GM12878 (cell line): ENCODE results near the gene SLC22A23. TPM values are rescaled to one million over a fixed set of nuclear protein-coding genes. Genes with fewer than 3 reads are reported as not detected.

Source experiments
- CHD1 ChIP-seq: IDR thresholded peaks from 2 replicates; pipeline ENCODE4 v1.6.1; 2012; ENCODE audit warnings: low read depth, low read length, improper control_type of control experiment
- CHD4 ChIP-seq: fragments of 200-600 bp; sonication (generic); IDR thresholded peaks from 2 replicates; pipeline ENCODE4 v1.6.1; 2016; ENCODE audit warnings: mild to moderate bottlenecking
- CREM ChIP-seq: IDR thresholded peaks from 2 replicates; pipeline ENCODE4 v1.6.1; 2014; ENCODE audit warnings: antibody characterized with exemption, low read depth
- EED ChIP-seq: sonication (generic); IDR thresholded peaks from 2 replicates; pipeline ENCODE4 v1.6.1; 2016; ENCODE audit warnings: antibody characterized with exemption, low read depth
- HDAC2 ChIP-seq: fragments of 200-600 bp; sonication (generic); IDR thresholded peaks from 2 replicates; pipeline ENCODE4 v1.6.1; 2017
- HSF1 ChIP-seq: fragments of 150-350 bp; IDR thresholded peaks from 2 replicates; pipeline ENCODE4 v1.6.1; 2014; ENCODE audit warnings: mild to moderate bottlenecking, low read depth, low read length
- IKZF2 ChIP-seq, 2 experiments: fragments of 450-650 bp; IDR thresholded peaks; 2 replicates each; pipeline ENCODE4 v1.6.1; 2017; ENCODE audit warnings: mild to moderate bottlenecking in 2 of 2, moderate library complexity in 2 of 2
- IRF4 ChIP-seq: IDR thresholded peaks from 2 replicates; pipeline ENCODE4 v1.6.1; 2011; ENCODE audit warnings: low read depth, low read length
- MAX ChIP-seq: IDR thresholded peaks from 2 replicates; pipeline ENCODE4 v1.6.1; 2012; ENCODE audit warnings: low read depth, low read length, improper control_type of control experiment
- MTA2 ChIP-seq: fragments of 450-650 bp; IDR thresholded peaks from 2 replicates; pipeline ENCODE4 v1.6.1; 2016; ENCODE audit warnings: low read depth, mild to moderate bottlenecking, moderate library complexity
- MYC ChIP-seq: IDR thresholded peaks from 2 replicates; pipeline ENCODE4 v1.6.1; 2011; ENCODE audit warnings: mild to moderate bottlenecking, low read length, moderate library complexity, inconsistent platforms; ENCODE audit not compliant: insufficient read depth, insufficient replicate concordance, insufficient read length, severe bottlenecking
- NR2C1 ChIP-seq: fragments of 450-650 bp; IDR thresholded peaks from 2 replicates; pipeline ENCODE4 v1.6.1; 2017; ENCODE audit warnings: antibody characterized with exemption, mild to moderate bottlenecking, moderate library complexity
- NR2C2 ChIP-seq: IDR thresholded peaks from 2 replicates; pipeline ENCODE4 v1.6.1; 2011; ENCODE audit warnings: borderline replicate concordance, low read depth; ENCODE audit not compliant: control insufficient read depth, insufficient read length
- PAX5 ChIP-seq: IDR thresholded peaks from 2 replicates; pipeline ENCODE4 v1.6.1; 2011; ENCODE audit warnings: low read depth, low read length, borderline replicate concordance
- POLR2AphosphoS2 ChIP-seq: IDR thresholded peaks from 2 replicates; pipeline ENCODE4 v1.6.1; 2011; ENCODE audit warnings: low read depth, mild to moderate bottlenecking, low read length, improper control_type of control experiment, moderate library complexity
- RBBP5 ChIP-seq: fragments of 200-600 bp; sonication (generic); conservative IDR thresholded peaks from 2 replicates; pipeline ENCODE4 v1.6.1; 2016
- RELB ChIP-seq: fragments of 450-650 bp; IDR thresholded peaks from 2 replicates; pipeline ENCODE4 v1.6.1; 2017; ENCODE audit warnings: low read depth, mild to moderate bottlenecking, moderate library complexity
- SMAD5 ChIP-seq: IDR thresholded peaks from 2 replicates; pipeline ENCODE4 v1.6.1; 2016; ENCODE audit warnings: antibody characterized with exemption, low read depth
- SMC3 ChIP-seq: IDR thresholded peaks from 2 replicates; pipeline ENCODE4 v1.6.1; 2011; ENCODE audit warnings: low read length, improper control_type of control experiment, borderline replicate concordance
- STAT3 ChIP-seq: IDR thresholded peaks from 2 replicates; pipeline ENCODE4 v1.6.1; 2011; ENCODE audit warnings: low read depth, low read length, improper control_type of control experiment
- TARDBP ChIP-seq: IDR thresholded peaks from 2 replicates; pipeline ENCODE4 v1.6.1; 2016; ENCODE audit warnings: borderline replicate concordance
- USF2 ChIP-seq: IDR thresholded peaks from 2 replicates; pipeline ENCODE4 v1.6.1; 2011; ENCODE audit warnings: low read depth, low read length, improper control_type of control experiment, borderline replicate concordance
- polyA plus RNA-seq, 11 experiments: library from polyadenylated mRNA; depleted of rRNA in 4 of 11; unstranded in 6 of 11; stranded (reverse) in 5 of 11; fragments of >200 nt; fragmentation: Nextera tagmentation in 4 of 11; fragmentation: Illumina TruSeq in 1 of 11; extraction: Ambion mirVana in 4 of 11; extraction: Trizol in 1 of 11; gene quantifications; 1 replicate in 1 of 11; 2 replicates in 10 of 11; pipeline versions ENCODE4 v1.2.1 to v1.2.3, GENCODE V29; 2011 to 2016; ENCODE audit warnings: inconsistent platforms in 2 of 11, missing spikeins in 2 of 11, low read depth in 1 of 11
- total RNA-seq, 4 experiments: library from RNA; depleted of rRNA in 3 of 4; stranded (reverse); fragments of >200 nt in 3 of 4; fragmentation: Illumina TruSeq in 1 of 4; extraction: Trizol in 1 of 4; gene quantifications; 2 replicates each; pipeline versions ENCODE4 v1.2.1 to v1.2.3, GENCODE V29; 2013 to 2021

SLC22A23 gene
- total and polyA plus RNA-seq, 10 of the 15 experiments (the other 5 are each of a cell fraction or from before 2014, with no cell fraction given): 0.20 to 2.4 (median 0.74) TPM

GRCh38 chr6:3383525-3383924 lies 73.3 kb downstream of the SLC22A23 start (continued):
- TF ChIP-seq HSF1: no peak
- TF ChIP-seq IRF4: peak; percentile 91
- TF ChIP-seq NR2C1: no peak; the same call in 1 of the 2 replicates
- TF ChIP-seq MTA2: peak; percentile 78
- TF ChIP-seq STAT3: no peak
- no peak for TF ChIP-seq CHD1
- TF ChIP-seq PAX5: peak; percentile 77; the same call in 1 of the 2 replicates
- peak; percentile 50 for TF ChIP-seq CREM
- no peak for TF ChIP-seq TARDBP
- TF ChIP-seq RBBP5: no peak
- TF ChIP-seq SMC3: peak; percentile 23; the same call in 1 of the 2 replicates
- peak; percentile 80 for TF ChIP-seq RELB
- no peak for TF ChIP-seq MYC
- no peak for TF ChIP-seq MAX
- TF ChIP-seq NR2C2: no peak
- TF ChIP-seq POLR2AphosphoS2: no peak
- TF ChIP-seq CHD4: no peak
- TF ChIP-seq EED: peak; percentile 87
- TF ChIP-seq SMAD5: no peak
- no peak for TF ChIP-seq USF2
- peak; percentile 76 to 84; a peak in 3 of 4 replicates for TF ChIP-seq IKZF2 (IDR thresholded peaks at IDR 0.05)
- no peak for TF ChIP-seq HDAC2
